Activated naive CD8-positive, alpha-beta T cell (primary cell): ENCODE data around the gene TLN1.

ENCODE experiments used
- H3K27ac Mint-ChIP-seq: one replicate; pipeline ENCODE4 v1.8.0; 2021; ENCODE audit warnings: mixed read lengths
- H3K27me3 Mint-ChIP-seq: one replicate; pipeline ENCODE4 v1.8.0; 2021; ENCODE audit warnings: mixed read lengths
- H3K36me3 Mint-ChIP-seq: one replicate; pipeline ENCODE4 v1.8.0; 2021; ENCODE audit warnings: mixed read lengths
- H3K4me1 Mint-ChIP-seq: one replicate; pipeline ENCODE4 v1.8.0; 2021; ENCODE audit warnings: low read depth, mixed read lengths
- H3K4me3 Mint-ChIP-seq: one replicate; pipeline ENCODE4 v1.8.0; 2021; ENCODE audit warnings: mild to moderate bottlenecking, mixed read lengths
- H3K9me3 Mint-ChIP-seq: one replicate; pipeline ENCODE4 v1.8.0; 2021; ENCODE audit warnings: low read depth, mixed read lengths

TLN1 gene

GRCh38 chr9:35711501-35712428 is 20.2 kb downstream of the TLN1 start:
- H3K4me3 Mint-ChIP-seq, result no peak overlapping the region

GRCh38 chr9:35710818-35711500 is 21.0 kb downstream of the TLN1 start:
- Mint-ChIP-seq H3K27me3 (no peaks in the 10 kb centered on the region), H3K27ac (no peak overlapping the region), H3K4me1 (no peaks in the 10 kb centered on the region), H3K4me3 (no peak overlapping the region), H3K9me3 (no peaks in the 10 kb centered on the region), H3K36me3 (peaks cover 8% of the 10 kb centered on the region)

More at GRCh38 chr9:35711501-35712428, 20.2 kb downstream of the TLN1 start:
- Mint-ChIP-seq H3K36me3 (peaks cover 11% of the 10 kb centered on the region), H3K27ac (no peak overlapping the region), H3K9me3 (no peaks in the 10 kb centered on the region), H3K4me1 (no peaks in the 10 kb centered on the region), H3K27me3 (no peaks in the 10 kb centered on the region)

- H3K27ac Mint-ChIP-seq, result peak overlapping the region; percentile 24
- no peaks in the 10 kb centered on the region for H3K27me3 Mint-ChIP-seq
- H3K36me3 Mint-ChIP-seq, result peaks cover 8% of the 10 kb centered on the region
- H3K9me3 Mint-ChIP-seq, result no peaks in the 10 kb centered on the region
- H3K4me3 Mint-ChIP-seq, result no peak overlapping the region
- no peaks in the 10 kb centered on the region for H3K4me1 Mint-ChIP-seq
Measured at GRCh38 chr9:35708146-35708545, 23.8 kb downstream of the TLN1 start.

- Mint-ChIP-seq H3K4me3 (no peak overlapping the region), H3K27me3 (no peaks in the 10 kb centered on the region), H3K4me1 (no peaks in the 10 kb centered on the region), H3K27ac (no peak overlapping the region), H3K36me3 (peaks cover 8% of the 10 kb centered on the region), H3K9me3 (no peaks in the 10 kb centered on the region)
Measured at GRCh38 chr9:35706951-35707350, 25.0 kb downstream of the TLN1 start.

- H3K27ac Mint-ChIP-seq, result no peak overlapping the region
- H3K27me3 Mint-ChIP-seq, result no peaks in the 10 kb centered on the region
- H3K4me3 Mint-ChIP-seq, result no peak overlapping the region
- no peaks in the 10 kb centered on the region for H3K4me1 Mint-ChIP-seq
- peaks cover 8% of the 10 kb centered on the region for H3K36me3 Mint-ChIP-seq
- H3K9me3 Mint-ChIP-seq, result no peaks in the 10 kb centered on the region
Measured at GRCh38 chr9:35705836-35706430, 26.1 kb downstream of the TLN1 start.

- no peak overlapping the region for H3K4me3 Mint-ChIP-seq
- peaks cover 5% of the 10 kb centered on the region for H3K36me3 Mint-ChIP-seq
- no peak overlapping the region for H3K27ac Mint-ChIP-seq
- no peaks in the 10 kb centered on the region for H3K9me3 Mint-ChIP-seq
- no peaks in the 10 kb centered on the region for H3K4me1 Mint-ChIP-seq
- no peaks in the 10 kb centered on the region for H3K27me3 Mint-ChIP-seq
Measured at GRCh38 chr9:35705372-35705771, 26.6 kb downstream of the TLN1 start.

- no peaks in the 10 kb centered on the region for H3K9me3 Mint-ChIP-seq
- no peaks in the 10 kb centered on the region for H3K27me3 Mint-ChIP-seq
- H3K4me3 Mint-ChIP-seq, result no peak overlapping the region
- H3K27ac Mint-ChIP-seq, result no peak overlapping the region
- no peaks in the 10 kb centered on the region for H3K4me1 Mint-ChIP-seq
- H3K36me3 Mint-ChIP-seq, result peaks cover 5% of the 10 kb centered on the region
Measured at GRCh38 chr9:35703906-35704672, 27.9 kb downstream of the TLN1 start.

GRCh38 chr9:35702696-35703095 is 29.3 kb downstream of the TLN1 start:
- Mint-ChIP-seq H3K4me3 (no peak overlapping the region), H3K36me3 (peaks cover 3% of the 10 kb centered on the region), H3K4me1 (no peaks in the 10 kb centered on the region), H3K27ac (no peak overlapping the region), H3K9me3 (no peaks in the 10 kb centered on the region), H3K27me3 (no peaks in the 10 kb centered on the region)

- peaks cover 2% of the 10 kb centered on the region for H3K36me3 Mint-ChIP-seq
- H3K27ac Mint-ChIP-seq, result no peak overlapping the region
- no peak overlapping the region for H3K4me3 Mint-ChIP-seq
- peaks cover 6% of the 10 kb centered on the region for H3K4me1 Mint-ChIP-seq
- H3K27me3 Mint-ChIP-seq, result no peaks in the 10 kb centered on the region
- no peaks in the 10 kb centered on the region for H3K9me3 Mint-ChIP-seq
Measured at GRCh38 chr9:35700942-35701341, 31.1 kb downstream of the TLN1 start.

- Mint-ChIP-seq H3K27ac (no peak overlapping the region), H3K9me3 (no peaks in the 10 kb centered on the region), H3K4me1 (peaks cover 6% of the 10 kb centered on the region), H3K27me3 (no peaks in the 10 kb centered on the region), H3K4me3 (no peak overlapping the region), H3K36me3 (peaks cover 2% of the 10 kb centered on the region)
Measured at GRCh38 chr9:35700031-35700430, 32.0 kb downstream of the TLN1 start.

GRCh38 chr9:35698231-35698630 is 33.8 kb downstream of the TLN1 start:
- H3K27ac Mint-ChIP-seq, result no peak overlapping the region
- H3K27me3 Mint-ChIP-seq, result no peaks in the 10 kb centered on the region

GRCh38 chr9:35697486-35697885 is 34.5 kb downstream of the TLN1 start:
- H3K27me3 Mint-ChIP-seq, result no peaks in the 10 kb centered on the region
- H3K27ac Mint-ChIP-seq, result peak overlapping the region; percentile 19
- H3K36me3 Mint-ChIP-seq, result no peaks in the 10 kb centered on the region
- no peak overlapping the region for H3K4me3 Mint-ChIP-seq
- no peaks in the 10 kb centered on the region for H3K9me3 Mint-ChIP-seq
- peaks cover 6% of the 10 kb centered on the region for H3K4me1 Mint-ChIP-seq

More at GRCh38 chr9:35698231-35698630, 33.8 kb downstream of the TLN1 start:
- Mint-ChIP-seq H3K36me3 (no peaks in the 10 kb centered on the region), H3K4me3 (no peak overlapping the region), H3K9me3 (no peaks in the 10 kb centered on the region), H3K4me1 (peaks cover 6% of the 10 kb centered on the region)

GRCh38 chr9:35696520-35697215 is 35.3 kb downstream of the TLN1 start:
- no peaks in the 10 kb centered on the region for H3K36me3 Mint-ChIP-seq

GRCh38 chr9:35695943-35696401 is 36.0 kb downstream of the TLN1 start:
- Mint-ChIP-seq H3K4me1 (peaks cover 14% of the 10 kb centered on the region), H3K36me3 (no peaks in the 10 kb centered on the region), H3K9me3 (no peaks in the 10 kb centered on the region), H3K27me3 (no peaks in the 10 kb centered on the region), H3K27ac (no peak overlapping the region), H3K4me3 (no peak overlapping the region)

More at GRCh38 chr9:35696520-35697215, 35.3 kb downstream of the TLN1 start:
- Mint-ChIP-seq H3K4me1 (peaks cover 7% of the 10 kb centered on the region), H3K27me3 (no peaks in the 10 kb centered on the region), H3K4me3 (no peak overlapping the region), H3K9me3 (no peaks in the 10 kb centered on the region), H3K27ac (no peak overlapping the region)
